Heart left ventricle (tissue), 16 donors: Measurements from ENCODE around the gene GIMAP6. TPM values are rescaled to one million over a fixed set of nuclear protein-coding genes. Genes with fewer than 3 reads are reported as not detected.
"Not testable (repeated sequence)": the region's sequence is repeated elsewhere in the genome, so short reads cannot be mapped to it uniquely, and the experiment has no call there.

Experiments
- ATAC-seq, 4 donors: fragments of 200-7000 bp; cut with Tn5 transposase; one replicate each; pipeline ENCODE4 v1.9.1; 2020 to 2022; ENCODE audit warnings: moderate library complexity in 4 of 4, mild to moderate bottlenecking in 3 of 4, moderate number of reproducible peaks in 1 of 4
- DNase-seq, 5 donors: peaks; one replicate each; pipeline ENCODE4 v3.0.0-alpha.2; 2020
- H3K27ac ChIP-seq, 12 donors: fragments of 200-600 bp; sonication (generic) in 4 of 12; one replicate each; pipeline versions ENCODE4 v1.5.0 to v1.8.0; 2016 to 2022; ENCODE audit warnings: mild to moderate bottlenecking in 2 of 12
- H3K27me3 ChIP-seq, 9 donors: fragments of 200-600 bp; sonication (generic) in 2 of 9; one replicate each; pipeline versions ENCODE4 v1.5.1 to v1.8.0; 2016 to 2022; ENCODE audit warnings: mild to moderate bottlenecking in 3 of 9
- H3K36me3 ChIP-seq, 9 donors: fragments of 200-600 bp; sonication (generic) in 2 of 9; one replicate each; pipeline versions ENCODE4 v1.5.0 to v1.8.0; 2018 to 2022; ENCODE audit warnings: mild to moderate bottlenecking in 2 of 9
- H3K4me1 ChIP-seq, 12 donors: fragments of 200-600 bp; sonication (generic) in 4 of 12; one replicate each; pipeline versions ENCODE4 v1.5.0 to v1.8.0; 2016 to 2022; ENCODE audit warnings: mild to moderate bottlenecking in 3 of 12
- H3K4me3 ChIP-seq, 12 donors: fragments of 200-600 bp; sonication (generic) in 4 of 12; one replicate each; pipeline versions ENCODE4 v1.5.0 to v1.8.0; 2017 to 2022; ENCODE audit warnings: mild to moderate bottlenecking in 9 of 12, moderate library complexity in 4 of 12
- H3K9me3 ChIP-seq, 12 donors: fragments of 200-600 bp; sonication (generic) in 4 of 12; one replicate each; pipeline versions ENCODE4 v1.5.0 to v1.8.0; 2016 to 2022; ENCODE audit warnings: mild to moderate bottlenecking in 1 of 12
- POLR2A ChIP-seq, 2 donors: fragments of 450-650 bp; IDR thresholded peaks; one replicate each; pipeline ENCODE4 v1.6.1; 2017; ENCODE audit warnings: antibody characterized with exemption in 2 of 2, mild to moderate bottlenecking in 2 of 2, moderate library complexity in 2 of 2
- WGBS, 4 donors: extraction: QIAGEN DNeasy Blood & Tissue Kit in 2 of 4; methylation state at CpG; one replicate each; pipeline versions ENCODE4 v1.1.5 to v1.1.7; 2013 to 2018; 5-methylcytosine and 5-hydroxymethylcytosine counted together
- intact Hi-C, 10 donors: fragments of 100-400 bp; cut with DNase I; formaldehyde crosslinking; loops; one replicate each; pipeline versions ENCODE4 v1.11.1 to v1.14.2; 2022
- long read RNA-seq, 3 donors: library from polyadenylated mRNA; unstranded; transcript quantifications; one replicate each; pipeline ENCODE4 v2.0.0, GENCODE V29; 2020 to 2021
- polyA plus RNA-seq, 2 donors: library from polyadenylated mRNA; stranded (reverse); fragments of 200-250 nt; gene quantifications; one replicate each; pipeline ENCODE4 v1.2.3, GENCODE V29; 2013
- total RNA-seq, 9 donors: library from RNA; depleted of rRNA in 2 of 9; stranded (reverse); fragments of >200 nt in 2 of 9; fragmentation: NEBNext Ultra II Directional in 3 of 9; extraction: Animal tissue kit (Norgen Biotek cat#: 25700) in 3 of 9; gene quantifications; one replicate each; pipeline versions ENCODE4 v1.1.0 to v1.2.4, GENCODE V29; 2016 to 2023
- TF ChIP-seq, protein P1 (sequence below), 12 donors: fragments of 200-600 bp; sonication (generic) in 4 of 12; IDR thresholded peaks; one replicate each; pipeline versions ENCODE4 v1.5.0 to v1.8.0; 2018 to 2022; ENCODE audit warnings: antibody characterized with exemption in 12 of 12, mild to moderate bottlenecking in 5 of 12
- donor health status: ischemic (EF 13 %, LVEDD 7.1; RV severe dilation, severe dysfunction).
- donor health status: healthy with polysubstance abuse.
- donor health status: DM: no; HTN: yes; CAD: no.
- donor health status: DM: no; HTN: no; CAD: no.
- donor health status: ischemic (EF 25% LVEDD 6.9; RV normal size, moderate dysfunction).
- donor health status: ischemic (EF 25% LVEDD 5.7; RV mildly dilated, moderate dysfunction).
- donor health status: healthy.
- donor health status: DM: yes; HTN: yes; CAD: no.
- donor health status: ischemic (EF 35%, LVEDD 5.7; RV mildly dilated, moderate dysfunction).
- donor health status: nonischemic (EF 11% LVEDD 7.7; RV severe dilation, severe dysfunction).
- donor health status: DM: yes; HTN: yes; CAD: no.
- donor health status: PGD.
- donor health status: ischemic (EF 29% LVEDD 5.4; RV normal size, mild dysfunction).
- donor health status: nonischemic (EF 23%, LVEDD 6.1; RV moderate dilation, normal function).

GIMAP6 gene
- total RNA-seq (10 to 100 TPM; 20.3 to 52.7 (median 24.4) TPM), polyA plus RNA-seq (10 to 100 TPM; 13.8 to 29.6 TPM)
- long read RNA-seq, donor 1, transcript GIMAP6-201 (3 exons, 3,440 nt), result major isoform, 17 of 47 reads
- long read RNA-seq, donor 1, transcript GIMAP6-202 (3 exons, 876 nt), result minor isoform, 12 of 47 reads
- long read RNA-seq, donor 1, partial matches to known transcripts, result 1 of 47 reads
- long read RNA-seq, donor 1, other reads (novel, unspliced or antisense), result 17 of 47 reads
- long read RNA-seq, donor 2, transcript GIMAP6-201 (3 exons, 3,440 nt), result major isoform, 58 of 121 reads
- long read RNA-seq, donor 2, transcript GIMAP6-202 (3 exons, 876 nt), result minor isoform, 39 of 121 reads
- long read RNA-seq, donor 2, partial matches to known transcripts, result 0 of 121 reads
- long read RNA-seq, donor 2, other reads (novel, unspliced or antisense), result 24 of 121 reads
- long read RNA-seq, donor 3, transcript GIMAP6-201 (3 exons, 3,440 nt), result major isoform, 19 of 41 reads
- long read RNA-seq, donor 3, partial matches to known transcripts, result 0 of 41 reads
- long read RNA-seq, donor 3, other reads (novel, unspliced or antisense), result 19 of 41 reads

DNA sequence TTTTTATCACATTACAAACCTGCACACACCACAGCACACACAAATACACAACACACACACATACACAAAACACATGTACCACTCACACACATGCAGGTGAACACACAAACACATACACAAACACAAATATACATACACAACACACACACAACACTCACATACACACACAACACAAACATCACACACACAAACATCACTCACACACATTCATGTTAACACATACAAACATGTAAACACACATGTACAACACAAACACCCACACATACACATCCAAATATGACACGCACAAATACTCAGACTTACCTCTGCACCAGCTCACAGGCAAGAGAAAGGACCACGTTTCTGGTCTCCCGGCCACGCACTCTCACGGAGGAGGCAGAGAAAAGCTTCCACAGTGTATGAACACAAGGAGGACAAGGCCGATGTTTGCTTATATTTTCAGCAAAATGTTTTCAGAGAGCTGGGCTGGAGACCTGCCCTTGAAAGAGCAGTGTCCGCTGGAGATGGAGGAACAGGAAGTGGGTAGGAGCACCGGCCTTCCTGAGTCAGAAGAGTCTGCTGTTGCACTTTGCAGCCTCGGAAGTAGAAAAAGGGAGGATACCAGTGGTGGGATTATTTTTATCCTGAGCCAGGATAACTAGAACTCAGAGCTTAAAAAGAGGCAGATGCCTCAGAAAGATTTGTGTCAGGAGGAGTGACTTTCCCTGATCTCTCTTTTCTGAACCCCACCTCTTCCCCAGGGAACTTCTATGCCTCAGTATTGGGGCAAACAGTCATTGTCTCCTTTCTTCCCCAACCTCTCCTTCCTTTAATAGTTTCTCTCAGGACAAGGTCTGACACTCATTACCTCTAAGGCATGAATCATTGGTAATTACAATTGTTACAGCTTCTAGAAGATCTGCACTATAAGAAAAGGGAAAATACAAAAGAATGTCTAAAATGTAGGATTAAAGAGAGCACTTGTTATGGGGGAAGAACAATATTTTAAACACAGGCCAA is at the start of gene GIMAP6:
Gene GIMAP6 (minus strand): TSS at position 520 of the 999 bp plus-strand sequence. CDS start 2,243 bp downstream, outside the sequence.
- peak within 1 kb of the TSS; percentile 63 to 96 (median 93) for H3K27ac ChIP-seq
- intact Hi-C loops, result loop anchor here in 8 of 10 donors (1.0 to 10.0 kb wide), 17 partner anchors 45 to 185 kb away; partner anchors contain the start of genes GIMAP5 (in 5 of the 8), GIMAP1 (in 4 of the 8), GIMAP8 (in 3 of the 8) and GIMAP2 (in 2 of the 8)
- peaks cover 0 to 61% (median 35%) of the 10 kb centered on the region in 12 donors for H3K4me1 ChIP-seq
- peak in 4 of 5 donors; percentile 45 to 56 (median 52) for DNase-seq
- WGBS, 4 donors, result 44 to 70% (median 58%) methylated on average over 9 of the region's 9 CpGs
- H3K36me3 ChIP-seq, result peaks cover 0 to 30% (median 14%) of the 10 kb centered on the region in 9 donors
- no peaks in the 10 kb centered on the region for H3K27me3 ChIP-seq
- peaks cover 0 to 6% (median 0%) of the 10 kb centered on the region in 12 donors for H3K9me3 ChIP-seq
- no peak for TF ChIP-seq POLR2A (IDR thresholded peaks at IDR 0.05)
- TF ChIP-seq, protein P1, sequence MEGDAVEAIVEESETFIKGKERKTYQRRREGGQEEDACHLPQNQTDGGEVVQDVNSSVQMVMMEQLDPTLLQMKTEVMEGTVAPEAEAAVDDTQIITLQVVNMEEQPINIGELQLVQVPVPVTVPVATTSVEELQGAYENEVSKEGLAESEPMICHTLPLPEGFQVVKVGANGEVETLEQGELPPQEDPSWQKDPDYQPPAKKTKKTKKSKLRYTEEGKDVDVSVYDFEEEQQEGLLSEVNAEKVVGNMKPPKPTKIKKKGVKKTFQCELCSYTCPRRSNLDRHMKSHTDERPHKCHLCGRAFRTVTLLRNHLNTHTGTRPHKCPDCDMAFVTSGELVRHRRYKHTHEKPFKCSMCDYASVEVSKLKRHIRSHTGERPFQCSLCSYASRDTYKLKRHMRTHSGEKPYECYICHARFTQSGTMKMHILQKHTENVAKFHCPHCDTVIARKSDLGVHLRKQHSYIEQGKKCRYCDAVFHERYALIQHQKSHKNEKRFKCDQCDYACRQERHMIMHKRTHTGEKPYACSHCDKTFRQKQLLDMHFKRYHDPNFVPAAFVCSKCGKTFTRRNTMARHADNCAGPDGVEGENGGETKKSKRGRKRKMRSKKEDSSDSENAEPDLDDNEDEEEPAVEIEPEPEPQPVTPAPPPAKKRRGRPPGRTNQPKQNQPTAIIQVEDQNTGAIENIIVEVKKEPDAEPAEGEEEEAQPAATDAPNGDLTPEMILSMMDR (IDR thresholded peaks at IDR 0.05), result no peak
- H3K4me3 ChIP-seq, result peak within 1 kb of the TSS; percentile 26 to 69 (median 54)
- ATAC-seq, result peak in 3 of 4 donors; percentile 22 to 38 (median 30)

DNA sequence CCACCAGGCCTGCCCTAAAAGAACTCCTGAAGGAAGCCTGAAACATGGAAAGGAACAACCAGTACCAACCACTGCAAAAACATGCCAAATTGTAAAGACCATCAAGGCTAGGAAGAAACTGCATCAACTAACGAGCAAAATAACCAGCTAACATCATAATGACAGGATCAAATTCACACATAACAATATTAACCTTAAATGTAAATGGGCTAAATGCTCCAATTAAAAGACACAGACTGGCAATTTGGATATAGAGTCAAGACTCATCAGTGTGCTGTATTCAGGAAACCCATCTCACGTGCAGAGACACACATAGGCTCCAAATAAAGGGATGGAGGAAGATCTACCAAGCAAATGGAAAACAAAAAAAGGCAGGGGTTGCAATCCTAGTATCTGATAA is 48.2 kb upstream of the GIMAP6 start:
- peak overlapping the region in 2 of 12 donors; percentile 20 to 21 for H3K27ac ChIP-seq
- not testable (repeated sequence) for H3K27me3 ChIP-seq, H3K9me3 ChIP-seq, DNase-seq, H3K4me3 ChIP-seq, H3K36me3 ChIP-seq, ATAC-seq
- intact Hi-C loops, result loop anchor here in 3 of 10 donors (5.0 to 10.0 kb wide), 2 partner anchors 37 to 46 kb away; partner anchors contain the start of genes GIMAP1 (in 2 of the 3) and GIMAP6 (in 1 of the 3)
- H3K4me1 ChIP-seq, result peaks cover 0 to 56% (median 10%) of the 10 kb centered on the region in 12 donors
- WGBS, 4 donors, result 70 to 87% (median 82%) methylated on average over 2 of the region's 2 CpGs

DNA sequence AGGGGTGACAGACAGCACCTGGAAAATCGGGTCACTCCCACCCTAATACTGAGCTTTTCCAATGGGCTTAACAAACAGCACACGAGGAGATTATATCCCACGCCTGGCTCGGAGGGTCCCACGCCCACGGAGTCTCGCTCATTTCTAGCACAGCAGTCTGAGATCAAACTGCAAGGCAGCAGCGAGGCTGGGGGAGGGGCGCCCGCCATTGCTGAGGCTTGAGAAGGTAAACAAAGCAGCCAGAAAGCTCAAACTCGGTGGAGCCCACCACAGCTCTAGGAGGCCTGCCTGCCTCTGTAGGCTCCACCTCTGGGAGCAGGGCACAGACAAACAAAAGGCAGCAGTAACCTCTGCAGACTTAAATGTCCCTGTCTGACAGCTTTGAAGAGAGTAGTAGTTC is 46.4 kb upstream of the GIMAP6 start:
- not testable (repeated sequence) for DNase-seq, H3K36me3 ChIP-seq, ATAC-seq, H3K27me3 ChIP-seq, H3K4me3 ChIP-seq, H3K9me3 ChIP-seq
- Histone ChIP-seq H3K4me1 (peaks cover 0 to 46% (median 7%) of the 10 kb centered on the region in 12 donors), H3K27ac (peak overlapping the region in 5 of 12 donors; percentile 5 to 94 (median 58))
- WGBS, 4 donors, result 80 to 87% (median 86%) methylated on average over 11 of the region's 11 CpGs
- intact Hi-C loops, result loop anchor here in 2 of 10 donors (5.0 kb wide), 2 partner anchors 39 to 46 kb away; partner anchors contain the start of genes GIMAP1 (in 1 of the 2) and GIMAP6 (in 1 of the 2)

DNA sequence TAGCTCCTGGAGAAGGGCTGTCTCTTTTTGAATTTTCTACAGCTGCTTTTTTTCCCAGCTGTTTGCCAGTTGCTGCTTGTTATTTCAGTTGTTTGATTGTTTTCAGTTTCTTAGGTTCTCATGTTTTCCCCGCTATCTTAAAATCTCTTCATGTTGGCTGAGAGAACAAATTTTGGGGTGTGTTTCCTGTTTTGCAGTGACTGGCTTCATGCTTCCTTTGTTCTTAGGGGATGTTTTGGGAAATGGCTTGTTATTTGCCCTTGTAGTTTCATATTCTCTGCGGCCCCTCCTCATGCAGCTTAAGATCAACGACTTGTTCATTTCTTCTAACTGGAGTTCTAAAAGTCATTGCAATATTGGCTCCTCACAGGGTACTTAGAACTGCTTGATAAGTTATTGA is 44.7 kb upstream of the GIMAP6 start:
- intact Hi-C loops, result loop anchor here in 2 of 10 donors (5.0 kb wide), 2 partner anchors 40 to 45 kb away; partner anchors contain the start of genes GIMAP1 (in 1 of the 2) and GIMAP6 (in 1 of the 2)
- H3K9me3 ChIP-seq, DNase-seq, H3K36me3 ChIP-seq, H3K27me3 ChIP-seq: not testable (repeated sequence)
- 42 to 56% (median 47%) methylated on average over 3 of the region's 3 CpGs for WGBS, 4 donors
- ATAC-seq, result peak in 3 of 4 donors; percentile 61 to 90 (median 61)
- Histone ChIP-seq H3K27ac (peak overlapping the region; percentile 49 to 94 (median 71)), H3K4me3 (peak overlapping the region in 2 of 12 donors; percentile 15 to 34), H3K4me1 (peaks cover 0 to 40% (median 7%) of the 10 kb centered on the region in 12 donors)

DNA sequence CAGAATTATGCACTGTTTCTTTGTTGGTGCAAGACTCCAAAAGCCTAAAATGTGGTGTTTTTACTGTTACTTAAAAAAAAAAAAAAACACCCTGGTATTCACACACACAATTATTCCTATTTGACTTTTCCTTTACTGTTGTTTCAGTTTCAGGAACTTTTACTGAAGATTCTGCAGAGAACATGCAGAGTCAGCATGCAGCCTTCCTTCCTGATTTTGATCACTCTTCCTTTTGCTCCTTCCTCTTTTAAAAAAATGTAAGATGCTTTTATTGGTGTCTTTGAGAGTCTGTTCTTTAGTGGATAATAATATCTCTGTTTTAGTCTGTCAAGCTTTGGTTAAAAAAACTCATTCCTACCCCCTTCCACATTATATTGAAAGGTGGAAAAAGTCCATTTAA is 44.1 kb upstream of the GIMAP6 start:
- Histone ChIP-seq H3K4me3 (peak overlapping the region in 3 of 12 donors; percentile 5 to 34 (median 15)), H3K27ac (peak overlapping the region; percentile 53 to 94 (median 70)), H3K4me1 (peaks cover 0 to 40% (median 7%) of the 10 kb centered on the region in 12 donors)
- H3K9me3 ChIP-seq, DNase-seq, H3K27me3 ChIP-seq, H3K36me3 ChIP-seq: not testable (repeated sequence)
- intact Hi-C loops, result loop anchor here in 2 of 10 donors (5.0 kb wide), 2 partner anchors 41 to 44 kb away; partner anchors contain the start of genes GIMAP1 (in 1 of the 2) and GIMAP6 (in 1 of the 2)
- peak in 3 of 4 donors; percentile 45 to 64 (median 63) for ATAC-seq
